CD14-positive monocyte (primary cell): ENCODE data around the gene PFDN1. TPM values are rescaled to one million over a fixed set of nuclear protein-coding genes. Genes with fewer than 3 reads are reported as not detected.

Experiments
- DNase-seq, 3 donors: peaks; one replicate each; pipeline ENCODE4 v3.0.0-alpha.2; 2011 to 2022
- H2AFZ ChIP-seq: 2 replicates; pipeline ENCODE4 v1.6.0; 2012; ENCODE audit warnings: mild to moderate bottlenecking, low read depth, low read length, inconsistent platforms; ENCODE audit not compliant: insufficient read depth, poor library complexity, severe bottlenecking
- H3K27ac ChIP-seq, 2 donors: 1 replicate in 1 of 2; 2 replicates in 1 of 2; pipeline ENCODE4 v1.5.1; 2012 to 2013; ENCODE audit warnings: low read length in 2 of 2, control low read depth in 1 of 2, inconsistent platforms in 1 of 2, low read depth in 1 of 2, mild to moderate bottlenecking in 1 of 2
- H3K27me3 ChIP-seq, 2 donors: one replicate each; pipeline versions ENCODE4 v1.6.0 to v1.6.1; 2011 to 2013; ENCODE audit warnings: low read length in 2 of 2; ENCODE audit not compliant: control insufficient read depth in 2 of 2, insufficient read depth in 2 of 2
- H3K36me3 ChIP-seq, 2 donors: replicated peaks in 1 of 2; 1 replicate in 1 of 2; 2 replicates in 1 of 2; pipeline versions ENCODE4 v1.5.1 to v1.6.1; 2012 to 2013; ENCODE audit warnings: low read length in 2 of 2, control low read depth in 1 of 2, inconsistent platforms in 1 of 2, mild to moderate bottlenecking in 1 of 2; ENCODE audit not compliant: insufficient read depth in 2 of 2, control insufficient read depth in 1 of 2
- H3K4me1 ChIP-seq, 2 donors: 1 replicate in 1 of 2; 2 replicates in 1 of 2; pipeline versions ENCODE4 v1.5.1 to v1.6.1; 2012 to 2013; ENCODE audit warnings: low read length in 2 of 2, control low read depth in 1 of 2, inconsistent platforms in 1 of 2, mild to moderate bottlenecking in 1 of 2, moderate library complexity in 1 of 2; ENCODE audit not compliant: insufficient read depth in 2 of 2, control insufficient read depth in 1 of 2
- H3K4me2 ChIP-seq: replicated peaks from 2 replicates; pipeline ENCODE3; 2012; ENCODE audit warnings: low read length, moderate library complexity, mild to moderate bottlenecking; ENCODE audit not compliant: poor library complexity, severe bottlenecking; ENCODE audit errors: extremely low read depth
- H3K4me3 ChIP-seq, 3 experiments: fragments of 200-600 bp in 1 of 3; sonication (generic) in 1 of 3; replicated peaks in 1 of 3; 1 replicate in 2 of 3; 2 replicates in 1 of 3; pipeline ENCODE4 v1.5.1; 2011 to 2013; ENCODE audit warnings: low read length in 3 of 3, mild to moderate bottlenecking in 3 of 3, control low read depth in 2 of 3, low read depth in 2 of 3, inconsistent platforms in 1 of 3, moderate library complexity in 1 of 3
- H3K79me2 ChIP-seq: 2 replicates; pipeline ENCODE4 v1.6.0; 2012; ENCODE audit warnings: mild to moderate bottlenecking, control low read depth, inconsistent platforms, low read length, moderate library complexity; ENCODE audit not compliant: insufficient read depth
- H3K9ac ChIP-seq: 2 replicates; pipeline ENCODE4 v1.6.0; 2017; ENCODE audit warnings: low read length, mild to moderate bottlenecking; ENCODE audit not compliant: insufficient read depth, poor library complexity, severe bottlenecking
- H3K9me3 ChIP-seq, 2 donors: replicated peaks in 1 of 2; 1 replicate in 1 of 2; 2 replicates in 1 of 2; pipeline versions ENCODE4 v1.5.1 to v1.6.1; 2012 to 2013; ENCODE audit warnings: low read length in 2 of 2, control low read depth in 1 of 2; ENCODE audit not compliant: control insufficient read depth in 1 of 2, insufficient read depth in 1 of 2
- H4K20me1 ChIP-seq: 2 replicates; pipeline ENCODE4 v1.6.0; 2012; ENCODE audit warnings: mild to moderate bottlenecking, low read length, control low read depth, moderate library complexity; ENCODE audit not compliant: insufficient read depth
- H3K27ac Mint-ChIP-seq, 7 donors: one replicate each; pipeline ENCODE4 v1.8.0; 2020; ENCODE audit warnings: mild to moderate bottlenecking in 7 of 7, mixed read lengths in 7 of 7, moderate library complexity in 6 of 7, inconsistent platforms in 2 of 7
- H3K27me3 Mint-ChIP-seq, 3 donors: one replicate each; pipeline ENCODE4 v1.8.0; 2021 to 2022; ENCODE audit warnings: low read depth in 3 of 3, mild to moderate bottlenecking in 3 of 3, mixed read lengths in 3 of 3, moderate library complexity in 3 of 3, inconsistent platforms in 1 of 3
- H3K36me3 Mint-ChIP-seq, 2 donors: one replicate each; pipeline ENCODE4 v1.8.0; 2020; ENCODE audit warnings: mixed read lengths in 2 of 2, inconsistent platforms in 1 of 2, mild to moderate bottlenecking in 1 of 2
- H3K4me1 Mint-ChIP-seq: one replicate; pipeline ENCODE4 v1.8.0; 2020; ENCODE audit warnings: mild to moderate bottlenecking, mixed read lengths
- H3K4me3 Mint-ChIP-seq, 2 donors: one replicate each; pipeline ENCODE4 v1.8.0; 2020; ENCODE audit warnings: mild to moderate bottlenecking in 2 of 2, mixed read lengths in 2 of 2, moderate library complexity in 1 of 2
- H3K9me3 Mint-ChIP-seq, 7 donors: one replicate each; pipeline ENCODE4 v1.8.0; 2020 to 2022; ENCODE audit warnings: mixed read lengths in 7 of 7, mild to moderate bottlenecking in 6 of 7, moderate library complexity in 6 of 7, inconsistent platforms in 2 of 7
- WGBS: methylation state at CpG from one replicate; pipeline ENCODE4 v1.1.5; 2013; ENCODE audit warnings: missing lambda C conversion rate; ENCODE audit not compliant: insufficient coverage; 5-methylcytosine and 5-hydroxymethylcytosine counted together
- intact Hi-C, 2 donors: fragments of 100-400 bp; cut with micrococcal nuclease; formaldehyde crosslinking; loops; one replicate each; pipeline versions ENCODE4 v1.15.0 to v1.15.1; 2023
- polyA plus RNA-seq, 3 donors: library from polyadenylated mRNA; depleted of rRNA in 1 of 3; unstranded in 2 of 3; stranded (reverse) in 1 of 3; fragments of 300-500 nt in 2 of 3; fragments of >200 nt in 1 of 3; fragmentation: Illumina TruSeq in 2 of 3; gene quantifications; 1 replicate in 2 of 3; 2 replicates in 1 of 3; pipeline ENCODE4 v1.2.3, GENCODE V29; 2012 to 2021
- TF ChIP-seq, protein P1 (sequence below): fragments of 200-600 bp; IDR thresholded peaks from one replicate; pipeline ENCODE4 v1.8.0; 2022; ENCODE audit warnings: antibody characterized with exemption, mild to moderate bottlenecking

Gene PFDN1
- polyA plus RNA-seq, 3 donors: 44.7 to 105 (median 82.2) TPM

DNA sequence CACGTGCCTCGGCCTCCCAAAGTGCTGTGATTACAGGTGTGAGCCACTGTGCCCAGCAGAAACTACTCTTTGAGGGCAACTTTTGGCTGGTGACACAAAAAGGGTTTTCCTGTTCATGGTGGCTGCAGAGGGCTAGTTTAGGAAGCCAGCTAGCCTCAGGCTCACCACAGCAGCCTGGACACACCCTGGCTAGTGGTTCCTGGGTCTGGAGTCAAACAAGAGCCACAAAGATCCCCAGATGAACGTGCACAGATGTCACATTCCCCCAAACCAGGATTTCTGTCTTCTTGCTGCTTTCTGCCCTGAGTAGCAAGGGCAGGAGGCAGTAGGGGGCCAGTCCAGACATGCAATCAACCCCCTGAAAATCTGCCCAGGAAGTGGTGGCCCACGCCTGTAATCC lies 36.7 kb upstream of the PFDN1 start:
- TF ChIP-seq, protein P1, sequence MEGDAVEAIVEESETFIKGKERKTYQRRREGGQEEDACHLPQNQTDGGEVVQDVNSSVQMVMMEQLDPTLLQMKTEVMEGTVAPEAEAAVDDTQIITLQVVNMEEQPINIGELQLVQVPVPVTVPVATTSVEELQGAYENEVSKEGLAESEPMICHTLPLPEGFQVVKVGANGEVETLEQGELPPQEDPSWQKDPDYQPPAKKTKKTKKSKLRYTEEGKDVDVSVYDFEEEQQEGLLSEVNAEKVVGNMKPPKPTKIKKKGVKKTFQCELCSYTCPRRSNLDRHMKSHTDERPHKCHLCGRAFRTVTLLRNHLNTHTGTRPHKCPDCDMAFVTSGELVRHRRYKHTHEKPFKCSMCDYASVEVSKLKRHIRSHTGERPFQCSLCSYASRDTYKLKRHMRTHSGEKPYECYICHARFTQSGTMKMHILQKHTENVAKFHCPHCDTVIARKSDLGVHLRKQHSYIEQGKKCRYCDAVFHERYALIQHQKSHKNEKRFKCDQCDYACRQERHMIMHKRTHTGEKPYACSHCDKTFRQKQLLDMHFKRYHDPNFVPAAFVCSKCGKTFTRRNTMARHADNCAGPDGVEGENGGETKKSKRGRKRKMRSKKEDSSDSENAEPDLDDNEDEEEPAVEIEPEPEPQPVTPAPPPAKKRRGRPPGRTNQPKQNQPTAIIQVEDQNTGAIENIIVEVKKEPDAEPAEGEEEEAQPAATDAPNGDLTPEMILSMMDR: no peak
- DNase-seq: no peak
- H3K4me3 Mint-ChIP-seq: peak overlapping the region; percentile 47 to 55
- Histone ChIP-seq H3K36me3 (peaks cover 2 to 40% of the 10 kb centered on the region in 2 donors), H3K4me2 (no peak overlapping the region), H2AFZ (no peak overlapping the region), H3K27ac (no peak overlapping the region), H3K4me3 (peak overlapping the region in 1 of 3 experiments; percentile 35), H4K20me1 (peaks cover 61% of the 10 kb centered on the region), H3K27me3 (no peaks in the 10 kb centered on the region), H3K79me2 (peaks cover 25% of the 10 kb centered on the region), H3K4me1 (peaks cover 64 to 65% of the 10 kb centered on the region in 2 donors), H3K9me3 (no peaks in the 10 kb centered on the region), H3K9ac (no peak overlapping the region)
- peaks cover 0 to 5% (median under 1%) of the 10 kb centered on the region in 3 donors for H3K27me3 Mint-ChIP-seq
- H3K9me3 Mint-ChIP-seq: peaks cover 0 to 3% (median 0%) of the 10 kb centered on the region in 7 donors
- peaks cover 77% of the 10 kb centered on the region for H3K4me1 Mint-ChIP-seq
- peaks cover 76 to 89% of the 10 kb centered on the region in 2 donors for H3K36me3 Mint-ChIP-seq
- intact Hi-C loops: loop anchor here (2.0 to 5.0 kb wide), 2 partner anchors 15 to 32 kb away; no protein-coding TSS in a partner anchor
- peak overlapping the region in 5 of 7 donors; percentile 56 to 82 (median 71) for H3K27ac Mint-ChIP-seq
- WGBS: 53% methylated on average over 3 of the region's 4 CpGs

DNA sequence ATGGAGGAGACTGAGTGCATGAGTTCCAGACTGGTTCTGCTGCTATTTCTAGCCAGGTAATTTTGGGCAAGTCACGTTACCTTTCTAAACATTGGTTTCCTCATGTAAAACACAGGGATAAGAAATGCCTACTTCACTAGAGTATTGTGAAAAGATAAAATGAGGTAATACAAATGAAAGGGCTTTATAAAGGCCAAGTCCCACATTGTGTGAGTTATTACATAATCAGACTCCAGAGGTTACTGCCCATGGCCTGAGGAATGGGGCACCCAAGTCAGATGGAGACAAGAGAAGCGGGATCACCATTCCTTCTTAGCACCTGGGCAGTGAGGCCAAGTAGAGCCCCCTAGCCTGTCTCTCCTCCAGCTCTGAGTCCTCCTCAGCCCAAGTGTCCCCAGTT lies 36.0 kb upstream of the PFDN1 start:
- H3K36me3 ChIP-seq: peaks cover 8 to 47% of the 10 kb centered on the region in 2 donors
- peaks cover 0 to 5% (median 2%) of the 10 kb centered on the region in 3 donors for H3K27me3 Mint-ChIP-seq
- peaks cover 58% of the 10 kb centered on the region for H4K20me1 ChIP-seq
- 88% methylated on average over 1 of the region's 2 CpGs for WGBS
- intact Hi-C loops: no loop called here
- no peak overlapping the region for H3K27ac ChIP-seq
- peaks cover 57% of the 10 kb centered on the region in 2 donors for H3K4me1 ChIP-seq
- H3K36me3 Mint-ChIP-seq: peaks cover 76 to 89% of the 10 kb centered on the region in 2 donors
- no peak for DNase-seq
- peak overlapping the region in 1 of 2 donors; percentile 62 for H3K4me3 Mint-ChIP-seq
- H3K4me1 Mint-ChIP-seq: peaks cover 70% of the 10 kb centered on the region
- peaks cover 19% of the 10 kb centered on the region for H3K79me2 ChIP-seq
- peak overlapping the region in 4 of 7 donors; percentile 37 to 87 (median 81) for H3K27ac Mint-ChIP-seq
- peaks cover 0 to 3% (median 0%) of the 10 kb centered on the region in 7 donors for H3K9me3 Mint-ChIP-seq
- no peak overlapping the region for H3K4me3 ChIP-seq
- TF ChIP-seq, protein P1: no peak
- H3K27me3 ChIP-seq: no peaks in the 10 kb centered on the region
- no peak overlapping the region for H3K9ac ChIP-seq
- no peak overlapping the region for H2AFZ ChIP-seq
- no peaks in the 10 kb centered on the region for H3K9me3 ChIP-seq
- no peak overlapping the region for H3K4me2 ChIP-seq
